ENCODE data around the gene PHTF2.

PHTF2 gene

GRCh38 chr7:77908664-77909063 is 110.1 kb downstream of the PHTF2 start:
- no peak overlapping the region for H3K27ac ChIP-seq (ENCODE audit: low read length)

GRCh38 chr7:77910124-77910523 is 111.6 kb downstream of the PHTF2 start:
- Histone ChIP-seq H3K4me1 (ENCODE audit: insufficient read depth, low read length) (no peaks in the 10 kb centered on the region), H3K9me3 (ENCODE audit: insufficient read depth, low read length, severe bottlenecking) (no peaks in the 10 kb centered on the region), H3K27me3 (ENCODE audit: insufficient read depth, low read length, poor library complexity) (no peaks in the 10 kb centered on the region), H3K9ac (ENCODE audit: low read depth, low read length) (no peak overlapping the region), H3K79me2 (ENCODE audit: insufficient read depth, low read length) (no peaks in the 10 kb centered on the region), H4K20me1 (ENCODE audit: insufficient read depth, low read length) (no peaks in the 10 kb centered on the region), H3K27ac (ENCODE audit: low read length) (no peak overlapping the region), H3K4me3 (ENCODE audit: low read depth in 1 of 2, low read length in 2 of 2) (no peak overlapping the region), H3K4me2 (ENCODE audit: insufficient read depth, low read length) (no peak overlapping the region), H2AFZ (ENCODE audit: low read depth, low read length) (no peak overlapping the region), H3K36me3 (ENCODE audit: insufficient read depth, low read length) (peaks cover 27% of the 10 kb centered on the region)
- ATAC-seq (ENCODE audit: insufficient read depth, low read depth): no peak
- no peak for DNase-seq
- no peak for TF ChIP-seq CTCF (IDR thresholded peaks at IDR 0.05; ENCODE audit: borderline replicate concordance, extremely low read depth, low read length, poor library complexity, severe bottlenecking)
- no peak for TF ChIP-seq EZH2 (IDR thresholded peaks at IDR 0.05; ENCODE audit: borderline replicate concordance, low read depth, low read length, severe bottlenecking)

More at GRCh38 chr7:77908664-77909063, 110.1 kb downstream of the PHTF2 start:
- H3K4me3 ChIP-seq (ENCODE audit: low read depth in 1 of 2, low read length in 2 of 2): no peak overlapping the region
- H3K27me3 ChIP-seq (ENCODE audit: insufficient read depth, low read length, poor library complexity): no peaks in the 10 kb centered on the region
- peaks cover 31% of the 10 kb centered on the region for H3K36me3 ChIP-seq (ENCODE audit: insufficient read depth, low read length)
- TF ChIP-seq CTCF (IDR thresholded peaks at IDR 0.05; ENCODE audit: borderline replicate concordance, extremely low read depth, low read length, poor library complexity, severe bottlenecking) (no peak), EZH2 (IDR thresholded peaks at IDR 0.05; ENCODE audit: borderline replicate concordance, low read depth, low read length, severe bottlenecking) (no peak)
- H3K9ac ChIP-seq (ENCODE audit: low read depth, low read length): no peak overlapping the region
- DNase-seq (no peak), ATAC-seq (ENCODE audit: insufficient read depth, low read depth) (no peak)
- no peak overlapping the region for H2AFZ ChIP-seq (ENCODE audit: low read depth, low read length)
- H3K9me3 ChIP-seq (ENCODE audit: insufficient read depth, low read length, severe bottlenecking): no peaks in the 10 kb centered on the region
- no peaks in the 10 kb centered on the region for H3K4me1 ChIP-seq (ENCODE audit: insufficient read depth, low read length)
- H4K20me1 ChIP-seq (ENCODE audit: insufficient read depth, low read length): 0 out of 2 replicates have a peak, but pooled peaks cover 3% of the 10 kb centered on the region
- H3K4me2 ChIP-seq (ENCODE audit: insufficient read depth, low read length): no peak overlapping the region
- H3K79me2 ChIP-seq (ENCODE audit: insufficient read depth, low read length): no peaks in the 10 kb centered on the region

- no peak overlapping the region for H3K4me3 ChIP-seq (ENCODE audit: low read depth in 1 of 2, low read length in 2 of 2)
- TF ChIP-seq CTCF (IDR thresholded peaks at IDR 0.05; ENCODE audit: borderline replicate concordance, extremely low read depth, low read length, poor library complexity, severe bottlenecking) (no peak), EZH2 (IDR thresholded peaks at IDR 0.05; ENCODE audit: borderline replicate concordance, low read depth, low read length, severe bottlenecking) (no peak)
- H3K79me2 ChIP-seq (ENCODE audit: insufficient read depth, low read length): no peaks in the 10 kb centered on the region
- H3K9ac ChIP-seq (ENCODE audit: low read depth, low read length): no peak overlapping the region
- peaks cover 31% of the 10 kb centered on the region for H3K36me3 ChIP-seq (ENCODE audit: insufficient read depth, low read length)
- DNase-seq (no peak), ATAC-seq (ENCODE audit: insufficient read depth, low read depth) (no peak)
- no peaks in the 10 kb centered on the region for H4K20me1 ChIP-seq (ENCODE audit: insufficient read depth, low read length)
- H3K9me3 ChIP-seq (ENCODE audit: insufficient read depth, low read length, severe bottlenecking): no peaks in the 10 kb centered on the region
- no peak overlapping the region for H3K4me2 ChIP-seq (ENCODE audit: insufficient read depth, low read length)
- H2AFZ ChIP-seq (ENCODE audit: low read depth, low read length): no peak overlapping the region
- H3K27me3 ChIP-seq (ENCODE audit: insufficient read depth, low read length, poor library complexity): no peaks in the 10 kb centered on the region
- no peaks in the 10 kb centered on the region for H3K4me1 ChIP-seq (ENCODE audit: insufficient read depth, low read length)
- no peak overlapping the region for H3K27ac ChIP-seq (ENCODE audit: low read length)
Observed at GRCh38 chr7:77912293-77912692, 113.7 kb downstream of the PHTF2 start.

All from DND-41 (cell line).